IMR-90 (cell line): ENCODE results near the gene ROCK2. TPM values are rescaled to one million over a fixed set of nuclear protein-coding genes. Genes with fewer than 3 reads are reported as not detected.

Experiments used
- ATAC-seq: fragments of 200-7000 bp; cut with Tn5 transposase; 2 replicates; pipeline ENCODE4 v1.9.1; 2020; ENCODE audit warnings: low read depth, mild to moderate bottlenecking, moderate library complexity
- BruUV-seq: library from RNA; stranded (reverse); fragments of 400-500 nt; replicated peaks from 2 replicates; lab custom pipeline; 2021; lab: Mats Ljungman, UMichigan
- CTCF ChIA-PET: fragments of 300-600 bp; formaldehyde crosslinking; extraction: SDS; loops from one replicate; lab custom pipeline; 2021; ENCODE audit warnings: antibody characterized with exemption; lab: Yijun Ruan, JAX
- POLR2A ChIA-PET: fragments of 300-600 bp; sonication (Branson Sonifier 250); formaldehyde crosslinking; loops from one replicate; lab custom pipeline; 2022; ENCODE audit warnings: antibody characterized with exemption; ENCODE audit not compliant: unreplicated experiment; lab: Charles Lee
- DNase-seq: peaks from one replicate; pipeline ENCODE4 v3.0.0; 2013
- H2AFZ ChIP-seq: replicated peaks from 2 replicates; pipeline ENCODE3; 2013; ENCODE audit warnings: low read length, mild to moderate bottlenecking; ENCODE audit not compliant: poor library complexity
- H2AK5ac ChIP-seq: 2 replicates; pipeline ENCODE4 v1.6.1; 2013; ENCODE audit warnings: low read depth, low read length, inconsistent platforms
- H2AK9ac ChIP-seq: replicated peaks from 2 replicates; pipeline ENCODE3; 2013; ENCODE audit warnings: mild to moderate bottlenecking, low read depth, low read length, moderate library complexity; ENCODE audit not compliant: poor library complexity
- H2BK120ac ChIP-seq: 2 replicates; pipeline ENCODE4 v1.6.1; 2013; ENCODE audit warnings: low read depth, low read length, inconsistent platforms
- H2BK15ac ChIP-seq: 3 replicates; pipeline ENCODE4 v1.6.1; 2013; ENCODE audit warnings: low read depth, low read length, inconsistent platforms
- H2BK20ac ChIP-seq: 2 replicates; pipeline ENCODE4 v1.6.1; 2013; ENCODE audit warnings: low read depth, mild to moderate bottlenecking, inconsistent platforms, low read length, moderate library complexity
- H2BK5ac ChIP-seq: 2 replicates; pipeline ENCODE4 v1.6.1; 2013; ENCODE audit warnings: mild to moderate bottlenecking, low read depth, low read length, inconsistent platforms; ENCODE audit not compliant: poor library complexity, severe bottlenecking
- H3K14ac ChIP-seq: replicated peaks from 2 replicates; pipeline ENCODE4 v1.6.1; 2013; ENCODE audit warnings: low read depth, low read length, inconsistent platforms
- H3K18ac ChIP-seq: 2 replicates; pipeline ENCODE4 v1.6.1; 2013; ENCODE audit warnings: low read depth, low read length, control low read depth
- H3K23ac ChIP-seq: 2 replicates; pipeline ENCODE4 v1.6.1; 2013; ENCODE audit warnings: low read depth, low read length, inconsistent platforms
- H3K27ac ChIP-seq: 2 replicates; pipeline ENCODE4 v1.5.1; 2013; ENCODE audit warnings: mild to moderate bottlenecking, control low read depth, low read length; ENCODE audit not compliant: insufficient read depth
- H3K27me3 ChIP-seq: 2 replicates; pipeline ENCODE4 v1.6.1; 2013; ENCODE audit warnings: low read length; ENCODE audit not compliant: control insufficient read depth, insufficient read depth
- H3K36me3 ChIP-seq: 2 replicates; pipeline ENCODE4 v1.6.1; 2013; ENCODE audit warnings: low read length, mixed read lengths; ENCODE audit not compliant: control insufficient read depth, insufficient read depth
- H3K4ac ChIP-seq: 2 replicates; pipeline ENCODE4 v1.6.1; 2013; ENCODE audit warnings: low read depth, low read length, inconsistent platforms
- H3K4me1 ChIP-seq: 2 replicates; pipeline ENCODE4 v1.6.1; 2013; ENCODE audit warnings: low read length, mixed read lengths; ENCODE audit not compliant: control insufficient read depth, insufficient read depth
- H3K4me2 ChIP-seq: 2 replicates; pipeline ENCODE4 v1.6.1; 2013; ENCODE audit warnings: low read depth, mild to moderate bottlenecking, control low read depth, low read length, moderate library complexity
- H3K4me3 ChIP-seq: 2 replicates; pipeline ENCODE4 v1.5.1; 2013; ENCODE audit warnings: low read depth, mild to moderate bottlenecking, control low read depth, low read length, moderate library complexity; ENCODE audit not compliant: insufficient read depth
- H3K56ac ChIP-seq: 2 replicates; pipeline ENCODE4 v1.6.1; 2013; ENCODE audit warnings: low read length, inconsistent platforms; ENCODE audit not compliant: insufficient read depth; ENCODE audit errors: extremely low read depth
- H3K79me1 ChIP-seq, 2 experiments: 2 replicates each; pipeline ENCODE4 v1.6.1; 2013; ENCODE audit warnings: low read length in 2 of 2, inconsistent platforms in 1 of 2, low read depth in 1 of 2
- H3K9ac ChIP-seq: 2 replicates; pipeline ENCODE4 v1.6.1; 2013; ENCODE audit warnings: low read depth, low read length, control low read depth
- H3K9me1 ChIP-seq: 2 replicates; pipeline ENCODE4 v1.6.1; 2013; ENCODE audit warnings: low read length, inconsistent platforms; ENCODE audit not compliant: insufficient read depth
- H3K9me3 ChIP-seq: 2 replicates; pipeline ENCODE4 v1.6.1; 2013; ENCODE audit warnings: low read length; ENCODE audit not compliant: control insufficient read depth, insufficient read depth
- H4K20me1 ChIP-seq: 2 replicates; pipeline ENCODE4 v1.6.1; 2013; ENCODE audit warnings: low read length, inconsistent platforms; ENCODE audit not compliant: insufficient read depth
- H4K5ac ChIP-seq: 2 replicates; pipeline ENCODE4 v1.6.1; 2013; ENCODE audit warnings: mild to moderate bottlenecking, low read depth, low read length, control low read depth
- H4K8ac ChIP-seq, 2 experiments: 2 replicates each; pipeline ENCODE4 v1.6.1; 2013; ENCODE audit warnings: low read depth in 2 of 2, low read length in 2 of 2, control low read depth in 1 of 2, inconsistent platforms in 1 of 2
- H4K91ac ChIP-seq: 2 replicates; pipeline ENCODE4 v1.6.1; 2013; ENCODE audit warnings: low read depth, low read length, inconsistent platforms; ENCODE audit not compliant: insufficient read depth
- BHLHE40 ChIP-seq: fragments of 150-350 bp; IDR thresholded peaks from 2 replicates; pipeline ENCODE4 v1.6.1; 2016; ENCODE audit warnings: mild to moderate bottlenecking, low read depth, low read length
- CTCF ChIP-seq: conservative IDR thresholded peaks from 2 replicates; pipeline ENCODE4 v1.5.1; 2012; ENCODE audit warnings: mild to moderate bottlenecking, low read depth, low read length, improper control_type of control experiment
- FOS ChIP-seq: fragments of 150-350 bp; IDR thresholded peaks from 2 replicates; pipeline ENCODE4 v1.6.1; 2016; ENCODE audit warnings: low read depth, low read length
- MXI1 ChIP-seq: IDR thresholded peaks from 2 replicates; pipeline ENCODE4 v1.6.1; 2012; ENCODE audit warnings: low read depth, mild to moderate bottlenecking, low read length, moderate library complexity, borderline replicate concordance
- POLR2A ChIP-seq: IDR thresholded peaks from 2 replicates; pipeline ENCODE4 v1.6.1; 2012; ENCODE audit warnings: mild to moderate bottlenecking, low read depth, low read length
- RCOR1 ChIP-seq: IDR thresholded peaks from 2 replicates; pipeline ENCODE4 v1.6.1; 2012; ENCODE audit warnings: mild to moderate bottlenecking, low read length, improper control_type of control experiment; ENCODE audit not compliant: insufficient replicate concordance
- RFX5 ChIP-seq: IDR thresholded peaks from 2 replicates; pipeline ENCODE4 v1.8.0; 2012; ENCODE audit warnings: low read depth, mild to moderate bottlenecking, low read length, moderate library complexity
- SMC3 ChIP-seq: fragments of 150-350 bp; IDR thresholded peaks from 2 replicates; pipeline ENCODE4 v1.6.1; 2016; ENCODE audit warnings: low read depth, mild to moderate bottlenecking, antibody characterized with exemption, low read length, moderate library complexity
- USF2 ChIP-seq: fragments of 150-350 bp; IDR thresholded peaks from 2 replicates; pipeline ENCODE4 v1.6.1; 2017; ENCODE audit warnings: mild to moderate bottlenecking, antibody characterized with exemption, low read length, low read depth
- WGBS, 2 experiments: methylation state at CpG; one replicate each; pipeline versions ENCODE4 v1.1.5 to v1.1.7; 2013; ENCODE audit warnings: missing lambda C conversion rate in 2 of 2; ENCODE audit not compliant: insufficient read length in 1 of 2; ENCODE audit errors: extremely low coverage in 2 of 2; 5-methylcytosine and 5-hydroxymethylcytosine counted together
- dilution Hi-C: fragments of 300-500 bp; cut with HindIII; formaldehyde crosslinking; loops from one replicate; pipeline ENCODE4 v1.14.3; 2018; ENCODE audit warnings: low sequenced_read_pairs; ENCODE audit not compliant: unreplicated experiment
- in situ Hi-C: fragments of 300-500 bp; cut with MboI; formaldehyde crosslinking; loops from 3 replicates; pipeline ENCODE4 v1.14.3; 2019; ENCODE audit warnings: low sequenced_read_pairs, inconsistent platforms, mixed read lengths
- intact Hi-C: fragments of 100-400 bp; cut with micrococcal nuclease; formaldehyde crosslinking; loops from 2 replicates; pipeline ENCODE4 v1.10.0; 2022
- polyA plus RNA-seq, 3 experiments: library from polyadenylated mRNA; depleted of rRNA; stranded (reverse); fragments of >200 nt; gene quantifications; 2 replicates each; pipeline ENCODE4 v1.2.3, GENCODE V29; 2012; ENCODE audit warnings: low replicate concordance in 1 of 3
- total RNA-seq: library from RNA; depleted of rRNA; stranded (reverse); fragments of >200 nt; gene quantifications from 2 replicates; pipeline ENCODE4 v1.2.3, GENCODE V29; 2012

Gene ROCK2
- total and polyA plus RNA-seq, 2 of the 4 experiments (the other 2 are of a cell fraction): 9.0 to 28.3 TPM

- H3K9me3 ChIP-seq: no peaks in the 10 kb centered on the region
- H3K79me1 ChIP-seq: peaks cover 27 to 51% of the 10 kb centered on the region in 2 experiments
- BruUV-seq: no TSS peak
- no peak overlapping the region for H2BK120ac ChIP-seq
- no peak overlapping the region for H3K4me3 ChIP-seq
- no peak overlapping the region for H3K9ac ChIP-seq
- H2BK20ac ChIP-seq: no peak overlapping the region
- H2AFZ ChIP-seq: no peak overlapping the region
- CTCF ChIA-PET: interaction anchor here (0.6 kb wide), 1 partner anchor 504 kb away, joined by 6 read pairs; no protein-coding TSS in a partner anchor
- POLR2A ChIA-PET: no interaction called here
- peaks cover 15% of the 10 kb centered on the region for H3K36me3 ChIP-seq
- WGBS, 2 experiments: no CpG with 5 or more reads among the region's 3 CpGs
- no peak overlapping the region for H2BK5ac ChIP-seq
- in situ Hi-C loops: no loop called here
- no peak overlapping the region for H3K4me2 ChIP-seq
- dilution Hi-C loops: no loop called here
- no peak overlapping the region for H4K91ac ChIP-seq
- no peak overlapping the region for H2BK15ac ChIP-seq
- DNase-seq: no peak
- no peaks in the 10 kb centered on the region for H3K9me1 ChIP-seq
- no peaks in the 10 kb centered on the region for H3K4me1 ChIP-seq
- H2AK5ac ChIP-seq: no peak overlapping the region
- H3K27ac ChIP-seq: no peak overlapping the region
- intact Hi-C loops: no loop called here
- no peak for ATAC-seq
- H4K5ac ChIP-seq: no peak overlapping the region
- H4K20me1 ChIP-seq: peaks cover 6% of the 10 kb centered on the region; the same call in 1 of the 2 replicates
- H2AK9ac ChIP-seq: no peak overlapping the region
- H3K4ac ChIP-seq: no peak overlapping the region
- H3K27me3 ChIP-seq: no peaks in the 10 kb centered on the region
- no peak overlapping the region for H3K56ac ChIP-seq
- H3K18ac ChIP-seq: no peak overlapping the region
- TF ChIP-seq POLR2A (no peak), BHLHE40 (no peak), FOS (no peak), RCOR1 (no peak), CTCF (no peak), USF2 (no peak), SMC3 (no peak), MXI1 (no peak), RFX5 (no peak)
- H4K8ac ChIP-seq: no peak overlapping the region; a peak in 1 of 4 replicates
- no peak overlapping the region for H3K23ac ChIP-seq
- no peak overlapping the region for H3K14ac ChIP-seq
Measured at GRCh38 chr2:11281186-11281585, 63.2 kb downstream of the ROCK2 start.
